ENCODE results near the gene MEF2A. TPM values are rescaled to one million over a fixed set of nuclear protein-coding genes. Genes with fewer than 3 reads are reported as not detected.
A peak's percentile ranks its signal among the peaks of the same experiment; 100 is the strongest.

The MEF2A gene
- total RNA-seq, 1 donor from 2014 or later: 184 TPM

- Mint-ChIP-seq H3K27ac (ENCODE audit: unreplicated experiment) (peak overlapping the region; percentile 84), H3K4me3 (ENCODE audit: unreplicated experiment) (peak overlapping the region; percentile 14), H3K4me1 (ENCODE audit: low read depth) (peaks cover 88% of the 10 kb centered on the region), H3K27me3 (ENCODE audit: low read depth) (no peaks in the 10 kb centered on the region), H3K9me3 (ENCODE audit: low read depth) (peaks cover 7% of the 10 kb centered on the region), H3K36me3 (ENCODE audit: low read depth) (peaks cover 9% of the 10 kb centered on the region)
- no peak for TF ChIP-seq CTCF (IDR thresholded peaks at IDR 0.05)
- no peak for DNase-seq (ENCODE audit: low spot score)
Observed at GRCh38 chr15:99580076-99580475, 14.3 kb downstream of the MEF2A start.

GRCh38 chr15:99582508-99582960 lies 16.8 kb downstream of the MEF2A start:
- Mint-ChIP-seq H3K9me3 (ENCODE audit: low read depth) (peaks cover 11% of the 10 kb centered on the region), H3K4me3 (ENCODE audit: unreplicated experiment) (no peak overlapping the region), H3K27me3 (ENCODE audit: low read depth) (no peaks in the 10 kb centered on the region), H3K36me3 (ENCODE audit: low read depth) (peaks cover 15% of the 10 kb centered on the region), H3K27ac (ENCODE audit: unreplicated experiment) (peak overlapping the region; percentile 5), H3K4me1 (ENCODE audit: low read depth) (peaks cover 85% of the 10 kb centered on the region)
- TF ChIP-seq CTCF (IDR thresholded peaks at IDR 0.05): no peak
- no peak for DNase-seq (ENCODE audit: low spot score)

- Mint-ChIP-seq H3K27ac (ENCODE audit: unreplicated experiment) (peak overlapping the region; percentile 58), H3K27me3 (ENCODE audit: low read depth) (no peaks in the 10 kb centered on the region), H3K9me3 (ENCODE audit: low read depth) (peaks cover 11% of the 10 kb centered on the region), H3K36me3 (ENCODE audit: low read depth) (peaks cover 16% of the 10 kb centered on the region), H3K4me1 (ENCODE audit: low read depth) (peaks cover 76% of the 10 kb centered on the region), H3K4me3 (ENCODE audit: unreplicated experiment) (no peak overlapping the region)
- no peak for DNase-seq (ENCODE audit: low spot score)
- no peak for TF ChIP-seq CTCF (IDR thresholded peaks at IDR 0.05)
Observed at GRCh38 chr15:99584081-99584600, 18.4 kb downstream of the MEF2A start.

- Mint-ChIP-seq H3K4me1 (ENCODE audit: low read depth) (peaks cover 74% of the 10 kb centered on the region), H3K36me3 (ENCODE audit: low read depth) (peaks cover 14% of the 10 kb centered on the region), H3K27ac (ENCODE audit: unreplicated experiment) (no peak overlapping the region), H3K9me3 (ENCODE audit: low read depth) (peaks cover 11% of the 10 kb centered on the region), H3K4me3 (ENCODE audit: unreplicated experiment) (no peak overlapping the region), H3K27me3 (ENCODE audit: low read depth) (no peaks in the 10 kb centered on the region)
- no peak for TF ChIP-seq CTCF (IDR thresholded peaks at IDR 0.05)
- DNase-seq (ENCODE audit: low spot score): no peak
Observed at GRCh38 chr15:99586121-99586520, 20.3 kb downstream of the MEF2A start.

DNA sequence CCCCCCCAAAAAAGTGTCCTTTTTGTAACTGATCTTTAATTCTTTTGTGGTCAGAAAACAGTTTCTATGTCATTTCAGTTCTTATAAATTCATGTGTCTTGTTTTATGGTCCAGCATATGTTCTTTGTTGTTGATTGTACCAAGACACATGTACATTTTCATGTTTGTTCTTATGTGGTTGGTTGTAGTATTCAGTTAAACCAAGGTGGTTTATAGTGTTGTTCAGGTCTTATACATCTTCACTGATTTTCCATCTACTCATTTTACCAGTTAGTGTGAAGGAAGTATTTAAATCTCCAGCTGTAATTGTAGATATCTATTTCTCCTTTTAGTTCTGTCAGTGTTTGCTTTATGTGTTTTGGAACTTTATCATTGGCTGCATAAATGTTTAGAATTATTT lies 24.0 kb downstream of the MEF2A start:
- Mint-ChIP-seq H3K9me3 (ENCODE audit: low read depth) (peaks cover 7% of the 10 kb centered on the region), H3K27me3 (ENCODE audit: low read depth) (no peaks in the 10 kb centered on the region), H3K36me3 (ENCODE audit: low read depth) (peaks cover 8% of the 10 kb centered on the region), H3K4me3 (ENCODE audit: unreplicated experiment) (no peak overlapping the region), H3K4me1 (ENCODE audit: low read depth) (peaks cover 74% of the 10 kb centered on the region), H3K27ac (ENCODE audit: unreplicated experiment) (peak overlapping the region; percentile 56)
- no peak for TF ChIP-seq CTCF (IDR thresholded peaks at IDR 0.05)
- DNase-seq (ENCODE audit: low spot score): no peak
